Astrocyte of the hippocampus (primary cell): ENCODE measurements around the gene KRTAP13-3.

ENCODE experiments used
- DNase-seq: peaks from one replicate; pipeline ENCODE4 v3.0.0; 2011; ENCODE audit warnings: low read depth, low spot score

Gene KRTAP13-3, protein sequence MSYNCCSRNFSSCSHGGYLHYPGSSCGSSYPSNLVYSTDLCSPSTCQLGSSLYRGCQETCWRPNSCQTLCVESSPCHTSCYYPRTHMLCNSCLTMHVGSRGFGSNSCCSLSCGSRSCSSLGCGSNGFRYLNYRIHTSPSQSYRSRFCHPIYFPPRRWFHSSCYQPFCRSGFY

DNA sequence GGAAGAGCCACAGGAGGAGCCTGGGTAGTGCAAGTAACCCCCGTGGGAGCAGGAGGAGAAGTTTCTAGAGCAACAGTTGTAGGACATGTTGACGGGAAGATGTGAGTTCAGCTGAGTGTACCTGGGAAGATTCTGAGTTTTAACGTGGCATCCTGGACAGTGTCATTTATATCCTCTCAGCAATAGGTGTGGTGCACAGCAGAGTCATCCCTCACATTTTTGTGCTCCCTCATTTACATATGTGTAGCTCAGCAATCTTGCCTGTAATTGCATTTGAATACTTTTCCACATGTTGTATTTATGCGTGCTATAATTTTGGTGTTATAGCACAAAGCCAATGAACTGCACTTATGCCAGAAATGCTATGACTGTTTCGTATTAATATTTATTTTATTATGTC is at the start of gene KRTAP13-3:
Gene KRTAP13-3 (minus strand): TSS at position 101 of the 400 bp plus-strand sequence. CDS start 14 bp downstream, at position 87.
- no peak for DNase-seq

DNA sequence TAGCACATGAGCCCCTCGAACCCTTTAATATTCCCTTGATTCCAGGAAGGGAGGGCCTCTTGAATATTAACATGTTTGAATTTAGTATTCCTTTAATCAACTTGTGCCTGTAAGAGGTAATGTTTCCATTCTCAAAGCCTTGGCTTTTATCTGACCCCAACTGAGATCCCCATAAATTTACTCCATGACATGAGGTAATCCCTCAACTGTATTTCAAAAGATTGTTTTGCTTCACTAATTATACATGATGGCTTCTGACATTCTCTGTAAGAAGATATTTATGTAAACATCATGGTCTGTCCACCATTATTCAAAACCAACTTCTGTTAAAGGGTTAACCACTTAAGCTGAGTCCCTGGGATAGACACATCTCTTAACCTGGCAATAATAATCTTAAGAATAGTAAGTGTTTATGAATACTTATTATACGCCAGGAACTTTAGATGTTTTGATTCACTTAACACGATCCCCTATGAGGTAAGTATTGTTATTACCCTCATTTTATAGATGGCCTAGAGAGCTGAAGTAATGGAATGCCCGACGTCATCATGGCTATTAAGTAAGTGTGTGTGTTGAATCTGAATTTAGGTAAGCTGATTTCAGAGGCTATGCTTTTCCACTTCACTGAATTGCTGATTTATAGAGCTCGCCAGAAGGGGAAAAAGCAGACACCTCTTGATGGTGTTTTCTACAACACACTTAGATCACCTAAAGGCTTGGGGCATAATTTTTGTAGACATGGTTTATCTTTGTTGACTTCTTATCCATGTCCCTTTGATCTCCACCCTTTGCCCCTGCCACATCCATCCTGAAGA is 43.4 kb upstream of the KRTAP13-3 start:
- no peak for DNase-seq

DNA sequence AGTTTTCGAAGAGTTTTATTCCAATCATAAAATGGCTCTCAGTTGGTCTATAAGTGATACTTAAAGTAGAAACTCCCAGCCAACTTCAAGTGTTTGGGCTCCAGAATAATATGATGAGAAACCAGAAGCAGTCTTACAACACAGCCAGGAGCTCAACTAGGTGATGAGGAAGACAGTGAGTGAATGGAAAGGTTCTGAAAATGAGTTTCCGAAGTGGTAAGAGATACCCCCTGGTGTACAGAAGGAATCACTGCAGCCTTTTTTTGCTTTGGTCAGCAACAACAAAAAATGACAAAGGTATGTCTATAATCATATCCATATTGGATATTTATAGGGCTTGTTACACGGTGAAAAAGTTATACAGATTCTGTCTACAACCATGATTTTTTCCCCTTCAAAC is 38.0 kb upstream of the KRTAP13-3 start:
- peak; percentile 1 for DNase-seq

DNA sequence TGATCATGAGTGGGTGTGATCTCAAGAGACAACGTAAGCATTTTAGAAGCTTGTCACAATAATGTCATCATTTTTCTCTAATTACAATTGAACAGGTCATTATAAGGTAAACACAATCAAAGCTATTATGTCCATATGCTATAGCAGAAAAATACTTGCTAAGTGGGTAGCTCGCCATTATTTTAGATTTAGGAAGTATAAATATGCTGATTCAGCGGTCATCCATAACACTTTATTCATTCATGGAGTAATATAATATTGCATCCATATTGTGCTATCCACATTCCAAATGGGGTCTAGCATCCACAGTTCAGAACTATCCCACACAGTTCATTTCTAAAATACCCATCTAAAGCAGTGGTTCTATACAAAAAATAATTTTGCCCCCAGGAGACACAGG is 22.8 kb upstream of the KRTAP13-3 start:
- no peak for DNase-seq

DNA sequence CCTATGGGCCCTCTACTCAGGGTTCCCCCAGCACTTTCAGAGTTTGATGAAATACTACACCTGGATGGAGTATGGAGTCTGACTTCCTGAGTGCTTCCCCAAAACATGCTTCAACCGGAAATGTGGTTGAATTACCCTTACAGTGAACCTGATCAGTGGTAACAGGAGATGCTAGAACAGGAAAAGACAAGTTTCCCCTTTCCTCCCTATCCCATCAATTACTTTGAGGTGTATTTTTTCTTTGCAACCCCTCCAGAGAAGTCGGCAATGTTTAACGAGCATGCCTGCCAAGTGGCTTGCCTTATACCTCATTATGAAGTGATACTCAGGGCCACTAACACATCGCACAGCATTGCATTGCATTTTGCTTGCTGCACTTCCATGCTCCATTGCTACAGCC is 21.3 kb upstream of the KRTAP13-3 start:
- no peak for DNase-seq

DNA sequence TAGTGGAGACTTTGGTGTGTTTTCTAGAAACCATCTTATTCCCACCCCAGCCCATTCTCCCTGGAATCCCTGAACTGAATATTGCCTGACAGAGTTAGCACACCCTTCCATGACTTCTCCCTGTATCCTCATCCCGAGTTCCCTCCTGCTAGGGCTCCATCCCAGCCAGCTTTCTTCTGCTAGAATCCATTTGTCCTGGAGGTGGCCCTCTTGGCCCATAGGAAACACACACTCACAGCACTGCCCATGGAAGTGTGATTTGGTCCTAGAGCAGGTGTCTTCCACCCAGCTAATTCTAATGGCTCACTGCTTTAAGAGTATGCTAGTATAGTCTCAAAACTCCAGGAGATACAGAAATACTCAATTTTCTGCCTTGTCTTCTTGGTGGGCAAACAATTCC is 18.5 kb upstream of the KRTAP13-3 start:
- no peak for DNase-seq

DNA sequence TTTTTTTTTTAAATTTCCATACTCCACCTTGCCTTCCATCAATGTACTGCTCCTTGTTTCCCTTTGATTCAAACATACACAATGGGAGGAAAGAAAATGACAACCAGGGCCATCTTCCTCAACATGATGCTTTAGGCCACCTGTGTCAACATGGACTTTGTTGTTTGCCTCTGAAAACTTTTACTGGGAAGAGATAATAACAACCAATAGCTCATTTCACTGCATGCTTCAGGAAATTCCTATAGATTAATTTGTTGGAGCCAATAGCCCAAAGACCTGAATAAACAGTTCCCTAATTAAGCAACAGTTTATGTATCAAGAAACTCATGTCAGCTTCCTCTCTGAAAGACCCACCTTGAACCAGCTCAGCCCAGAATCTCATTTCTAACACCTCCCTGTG is 17.5 kb upstream of the KRTAP13-3 start:
- no peak for DNase-seq

DNA sequence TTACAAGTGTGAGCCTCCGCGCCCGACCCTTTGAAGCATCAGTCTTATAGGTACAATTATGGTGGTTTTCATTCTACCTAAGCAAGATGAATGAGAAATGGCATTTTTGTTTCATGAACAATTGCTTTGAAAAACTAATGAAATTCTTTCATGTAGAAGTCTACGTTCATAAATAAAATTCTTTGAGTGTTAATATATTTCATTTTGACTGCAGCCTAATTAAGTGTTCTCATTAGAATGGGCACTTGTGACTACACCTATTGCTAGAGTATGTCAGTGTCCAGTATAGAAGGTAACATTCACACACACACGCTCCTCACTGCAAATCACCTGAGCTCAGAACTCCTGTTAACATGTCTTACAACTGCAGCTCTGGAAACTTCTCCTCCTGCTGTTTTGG is 14.2 kb upstream of the KRTAP13-3 start, which contains the start of gene KRTAP15-1:
Gene KRTAP15-1 (plus strand): TSS at position 301 of the 400 bp plus-strand sequence. CDS start 53 bp downstream, at position 354.
- no peak for DNase-seq

DNA sequence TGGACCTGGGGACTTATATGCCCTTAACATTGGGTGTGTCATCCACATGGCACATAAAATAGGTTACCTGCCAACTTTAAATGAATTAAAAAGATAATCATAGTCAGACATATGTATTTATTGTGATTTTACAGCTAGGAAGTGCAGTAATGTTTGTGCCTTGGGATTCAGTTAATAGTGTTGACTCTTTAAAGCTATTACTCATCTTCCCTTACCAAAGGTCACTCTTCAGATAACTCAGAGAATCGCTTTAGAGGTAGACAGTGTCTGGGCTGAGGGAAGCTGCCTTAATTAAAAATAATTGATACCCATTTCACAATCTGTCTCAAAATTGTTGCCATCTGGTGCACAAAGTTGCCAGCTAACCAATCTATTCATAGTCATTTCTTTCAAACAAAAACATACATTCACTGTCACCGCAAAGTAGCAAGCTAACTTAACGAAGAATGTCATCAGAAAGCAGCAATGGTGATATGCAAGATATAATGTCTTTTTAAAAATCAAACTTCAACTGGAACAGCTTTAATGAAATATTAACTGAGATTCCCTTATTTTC is 11.4 kb upstream of the KRTAP13-3 start:
- DNase-seq: no peak

DNA sequence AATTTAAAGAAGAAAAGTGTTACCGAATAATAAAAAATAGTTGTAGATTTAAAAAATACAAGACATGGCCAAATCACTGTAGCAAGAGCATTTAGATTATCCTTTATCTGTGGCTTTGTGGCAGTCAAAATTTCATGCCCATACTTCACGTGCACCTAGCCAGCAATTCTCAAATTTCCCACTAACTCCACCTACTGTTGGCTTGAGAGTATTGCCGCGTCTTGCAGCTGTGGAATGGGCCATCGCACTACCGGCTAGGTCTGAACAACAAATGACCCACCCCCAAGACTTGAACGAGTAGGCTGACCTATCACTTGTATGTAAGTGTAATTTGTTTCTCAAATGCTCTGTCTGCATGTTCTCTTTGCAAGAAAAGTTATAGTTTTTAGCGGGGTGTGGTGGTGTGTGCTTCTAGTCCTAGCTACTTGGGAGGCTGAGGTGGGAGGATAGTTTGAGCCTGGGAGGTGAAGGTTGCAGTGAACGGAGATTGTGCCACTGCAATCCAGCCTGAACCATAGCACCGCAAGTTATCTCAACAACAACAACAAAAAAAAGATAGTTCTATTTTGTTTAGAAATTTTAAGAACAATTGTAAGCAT is 8.4 kb upstream of the KRTAP13-3 start:
- DNase-seq: peak; percentile 37

DNA sequence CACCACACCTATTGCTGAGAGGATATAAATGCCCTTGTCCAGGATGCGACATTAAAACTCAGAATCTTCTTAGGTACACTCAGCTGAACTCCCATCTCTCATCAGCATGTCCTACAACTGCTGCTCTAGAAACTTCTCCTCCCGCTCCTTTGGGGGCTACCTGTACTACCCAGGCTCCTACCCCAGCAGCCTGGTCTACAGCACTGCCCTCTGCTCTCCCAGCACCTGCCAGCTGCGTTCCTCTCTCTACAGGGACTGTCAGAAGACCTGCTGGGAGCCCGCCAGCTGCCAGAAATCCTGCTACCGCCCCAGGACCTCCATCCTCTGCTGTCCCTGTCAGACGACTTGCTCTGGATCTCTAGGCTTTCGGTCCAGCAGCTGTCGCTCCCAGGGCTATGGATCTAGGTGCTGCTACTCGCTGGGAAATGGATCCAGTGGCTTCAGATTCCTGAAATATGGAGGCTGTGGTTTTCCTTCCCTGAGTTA is 4.5 kb upstream of the KRTAP13-3 start, which contains the start of gene KRTAP13-4:
Gene KRTAP13-4 (plus strand): TSS at position 51 of the 486 bp plus-strand sequence. CDS start 56 bp downstream, at position 107.
- no peak for DNase-seq

DNA sequence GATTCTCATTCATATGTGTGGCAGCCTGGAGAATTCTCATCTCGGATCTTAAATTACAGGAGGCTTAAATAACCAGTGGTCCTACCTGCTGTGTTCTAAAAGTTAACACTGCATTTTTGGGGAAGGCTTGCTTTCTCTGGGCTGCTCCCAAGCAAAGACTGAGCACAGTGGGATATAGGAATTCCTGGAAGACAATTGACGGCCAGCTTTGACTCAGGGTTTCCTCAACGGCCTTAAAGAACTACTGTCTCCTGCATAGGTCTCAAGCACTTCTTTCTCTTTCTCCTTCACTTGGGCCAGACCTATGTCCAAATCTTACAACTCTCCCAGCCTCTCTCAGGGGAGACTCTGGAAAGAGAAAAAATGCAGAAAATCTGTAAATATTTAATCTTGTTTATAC is 1.0 kb upstream of the KRTAP13-3 start:
- DNase-seq: no peak

DNA sequence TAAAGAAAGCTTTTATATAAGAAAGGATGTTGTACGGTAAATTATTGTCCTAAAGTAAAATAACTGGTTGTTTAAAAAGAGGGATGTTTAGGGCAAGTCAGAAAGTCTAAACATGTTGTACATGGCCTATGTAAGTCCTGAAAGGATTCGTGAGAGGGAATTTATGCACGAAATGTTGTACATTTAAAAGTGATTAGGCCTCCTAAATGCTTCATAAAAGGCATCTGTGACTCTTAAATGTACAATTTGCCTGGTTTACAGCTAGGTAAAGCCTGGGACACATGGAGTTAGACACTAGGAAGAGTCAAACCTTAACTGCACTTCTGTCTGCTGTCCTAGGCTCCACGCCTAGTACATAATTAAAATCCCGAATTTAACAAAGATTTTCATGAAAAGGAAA is 9.7 kb downstream of the KRTAP13-3 start:
- no peak for DNase-seq

DNA sequence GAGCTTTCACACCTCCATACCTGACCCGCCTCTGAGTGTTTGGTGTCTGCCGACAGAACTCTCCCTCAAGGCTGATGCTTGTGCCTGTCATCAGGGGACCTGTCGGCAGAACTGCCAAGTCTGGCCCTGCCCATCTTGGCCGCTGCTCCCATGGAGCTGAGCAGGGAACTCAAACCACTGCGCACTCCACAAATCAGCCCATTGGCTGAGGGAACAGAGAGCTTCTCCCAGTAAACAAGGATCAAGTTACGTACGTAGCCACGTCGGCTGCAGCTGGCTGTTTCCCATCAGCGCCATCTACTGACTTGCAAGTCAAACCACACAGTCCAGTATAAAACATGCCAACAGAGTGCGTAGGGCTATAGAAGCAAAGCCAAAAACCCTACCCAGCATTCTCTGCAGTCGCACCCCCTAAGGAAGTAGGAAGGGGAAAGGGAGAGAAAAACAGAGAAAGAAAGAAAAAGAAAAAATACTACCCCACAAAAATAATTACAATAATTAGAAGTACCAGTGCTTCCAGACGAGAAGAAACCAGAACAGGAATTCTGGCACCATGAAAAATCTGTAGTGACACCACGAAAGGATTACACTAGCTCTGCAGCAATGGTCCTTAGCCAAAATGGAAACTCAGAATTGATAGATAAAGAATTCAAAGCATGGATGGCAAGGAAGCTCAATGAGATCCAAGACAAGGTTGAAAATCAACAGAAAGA is 16.8 kb downstream of the KRTAP13-3 start:
- DNase-seq: peak; percentile 24

DNA sequence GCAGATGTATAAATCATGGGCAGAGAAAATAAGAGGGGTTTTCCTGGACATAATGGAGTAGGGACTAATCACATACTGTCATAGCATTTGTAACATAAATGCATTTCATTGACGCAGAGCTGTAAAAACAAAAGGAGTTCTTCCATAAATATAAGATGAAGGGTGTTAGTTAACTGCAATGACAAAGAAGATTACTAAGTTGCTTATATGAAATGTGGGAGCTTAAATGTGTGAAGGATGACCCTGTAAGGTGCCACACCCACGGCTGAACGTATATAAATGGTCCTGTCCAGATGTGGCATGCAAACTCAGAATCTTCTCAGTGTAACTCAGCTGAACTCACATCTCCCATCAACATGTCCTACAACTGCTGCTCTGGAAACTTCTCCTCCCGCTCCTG is 30.0 kb downstream of the KRTAP13-3 start, which contains the start of gene KRTAP13-1:
Gene KRTAP13-1 (plus strand): TSS at position 301 of the 400 bp plus-strand sequence. CDS start 56 bp downstream, at position 357.
- DNase-seq: no peak

DNA sequence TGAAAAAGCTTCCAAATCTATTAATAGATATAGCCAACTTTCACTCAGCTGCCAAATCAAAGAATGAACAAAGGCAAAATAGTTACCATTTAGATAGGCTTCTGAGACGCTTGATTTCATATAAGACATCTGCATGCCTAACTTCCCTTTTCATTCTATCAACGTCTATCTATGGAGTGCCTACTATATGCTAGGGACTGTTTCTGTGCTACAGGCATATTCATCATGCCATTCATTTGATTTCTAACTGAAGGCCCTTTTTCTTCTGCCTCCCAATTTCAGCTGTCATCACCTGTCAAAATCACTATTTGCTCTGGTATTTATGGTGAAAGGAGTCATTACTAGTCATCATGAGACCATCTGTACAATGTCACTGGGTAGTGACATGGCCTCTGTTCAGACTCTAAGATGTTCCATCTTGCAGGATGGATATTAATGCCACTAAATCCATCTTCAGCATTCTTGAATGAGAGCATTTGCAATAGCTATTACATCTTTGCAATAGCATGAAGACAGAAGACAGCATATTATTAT is 34.2 kb downstream of the KRTAP13-3 start:
- no peak for DNase-seq

DNA sequence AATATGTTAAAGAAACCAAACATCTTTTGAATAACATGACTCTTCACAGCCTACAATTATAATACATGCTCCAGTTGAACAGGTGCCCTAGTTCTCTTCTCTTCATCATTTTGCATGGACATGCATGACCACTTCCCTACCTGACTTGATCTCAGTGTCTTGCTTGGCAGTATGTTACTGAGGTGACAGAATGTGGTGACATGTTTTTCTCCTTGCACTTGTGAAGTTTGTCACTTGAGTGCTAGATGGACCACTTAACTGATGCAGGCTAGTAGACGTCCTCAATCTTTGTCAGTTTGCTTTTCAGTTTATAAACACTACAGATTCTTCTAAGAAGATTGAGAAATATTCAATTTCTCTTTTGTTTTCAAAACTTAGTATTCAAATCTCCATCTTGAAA is 43.5 kb downstream of the KRTAP13-3 start:
- no peak for DNase-seq
